ENCODE data around the gene PRPS1L1.

The PRPS1L1 gene

GRCh38 chr7:18018296-18019215 is 9.1 kb downstream of the PRPS1L1 start:
- TF ChIP-seq FOXP2 (optimal IDR thresholded peaks at IDR 0.05; ENCODE audit: borderline replicate concordance, extremely low read depth, extremely low read length, insufficient read depth) (no peak), SIN3A (IDR thresholded peaks at IDR 0.05; ENCODE audit: borderline replicate concordance, insufficient read depth, low read length) (no peak), TAF1 (IDR thresholded peaks at IDR 0.05; ENCODE audit: borderline replicate concordance, insufficient read depth, low read length) (no peak), POLR2AphosphoS5 (IDR thresholded peaks at IDR 0.05; ENCODE audit: low read depth, low read length) (no peak), REST (IDR thresholded peaks at IDR 0.05; ENCODE audit: insufficient read depth in 1 of 2, low read depth in 2 of 2, low read length in 2 of 2) (no peak)

- TF ChIP-seq SIN3A (IDR thresholded peaks at IDR 0.05; ENCODE audit: borderline replicate concordance, insufficient read depth, low read length) (no peak), POLR2AphosphoS5 (IDR thresholded peaks at IDR 0.05; ENCODE audit: low read depth, low read length) (no peak), REST (IDR thresholded peaks at IDR 0.05; ENCODE audit: insufficient read depth in 1 of 2, low read depth in 2 of 2, low read length in 2 of 2) (no peak)
Measured at GRCh38 chr7:18016547-18017444, 10.8 kb downstream of the PRPS1L1 start.

- TF ChIP-seq FOXP2 (optimal IDR thresholded peaks at IDR 0.05; ENCODE audit: borderline replicate concordance, extremely low read depth, extremely low read length, insufficient read depth) (no peak), SIN3A (IDR thresholded peaks at IDR 0.05; ENCODE audit: borderline replicate concordance, insufficient read depth, low read length) (no peak), TAF1 (IDR thresholded peaks at IDR 0.05; ENCODE audit: borderline replicate concordance, insufficient read depth, low read length) (no peak), REST (IDR thresholded peaks at IDR 0.05; ENCODE audit: insufficient read depth in 1 of 2, low read depth in 2 of 2, low read length in 2 of 2) (no peak), POLR2AphosphoS5 (IDR thresholded peaks at IDR 0.05; ENCODE audit: low read depth, low read length) (no peak)
Measured at GRCh38 chr7:18013936-18014335, 13.7 kb downstream of the PRPS1L1 start.

GRCh38 chr7:18004372-18004771 is 23.3 kb downstream of the PRPS1L1 start:
- TF ChIP-seq FOXP2 (optimal IDR thresholded peaks at IDR 0.05; ENCODE audit: borderline replicate concordance, extremely low read depth, extremely low read length, insufficient read depth) (no peak), REST (IDR thresholded peaks at IDR 0.05; ENCODE audit: insufficient read depth in 1 of 2, low read depth in 2 of 2, low read length in 2 of 2) (no peak), TAF1 (IDR thresholded peaks at IDR 0.05; ENCODE audit: borderline replicate concordance, insufficient read depth, low read length) (no peak), POLR2AphosphoS5 (IDR thresholded peaks at IDR 0.05; ENCODE audit: low read depth, low read length) (no peak), SIN3A (IDR thresholded peaks at IDR 0.05; ENCODE audit: borderline replicate concordance, insufficient read depth, low read length) (no peak)
